ENCODE results near the gene MYBPC1. TPM values are rescaled to one million over a fixed set of nuclear protein-coding genes. Genes with fewer than 3 reads are reported as not detected.

The MYBPC1 gene
- total and polyA plus RNA-seq, 2 of the 13 experiments (the other 11 are each of a cell fraction or from before 2014, with no cell fraction given), result 0.31 to 0.53 TPM

- TF ChIP-seq ZFAT (CRISPR knock-in tag; conservative IDR thresholded peaks at IDR 0.05) (no peak), SOX6 (IDR thresholded peaks at IDR 0.05) (no peak), SOX6 (CRISPR knock-in tag; IDR thresholded peaks at IDR 0.05) (peak; percentile 87), SMAD1 (CRISPR knock-in tag; IDR thresholded peaks at IDR 0.05; ENCODE audit: borderline replicate concordance, low read depth) (no peak), AHDC1 (CRISPR knock-in tag; IDR thresholded peaks at IDR 0.05; ENCODE audit: borderline replicate concordance) (peak; percentile 59; the same call in 1 of the 2 replicates), SIN3A (IDR thresholded peaks at IDR 0.05; ENCODE audit: borderline replicate concordance, low read depth, low read length) (no peak), MIER3 (CRISPR knock-in tag; IDR thresholded peaks at IDR 0.05; ENCODE audit: borderline replicate concordance) (peak; percentile 14; the same call in 1 of the 2 replicates), ZNF589 (CRISPR knock-in tag; conservative IDR thresholded peaks at IDR 0.05) (no peak), KMT2A (CRISPR knock-in tag; IDR thresholded peaks at IDR 0.05) (no peak), ZNF598 (CRISPR knock-in tag; IDR thresholded peaks at IDR 0.05; ENCODE audit: borderline replicate concordance) (no peak), ZNF513 (CRISPR knock-in tag; conservative IDR thresholded peaks at IDR 0.05) (no peak), NCOR1 (IDR thresholded peaks at IDR 0.05; ENCODE audit: borderline replicate concordance, low read length) (peak; percentile 64; the same call in 1 of the 2 replicates), HDAC1 (CRISPR knock-in tag; IDR thresholded peaks at IDR 0.05) (peak; percentile 66), NONO (IDR thresholded peaks at IDR 0.05) (no peak), NONO (CRISPR knock-in tag; conservative IDR thresholded peaks at IDR 0.05) (peak; percentile 52; the same call in 1 of the 2 replicates), ZNF460 (CRISPR knock-in tag; IDR thresholded peaks at IDR 0.05; ENCODE audit: borderline replicate concordance) (no peak; the same call in 1 of the 2 replicates), ZBTB21 (CRISPR knock-in tag; IDR thresholded peaks at IDR 0.05) (no peak), TCF7 (IDR thresholded peaks at IDR 0.05; ENCODE audit: low read depth) (peak; percentile 37; the same call in 1 of the 2 replicates), HNF1A (IDR thresholded peaks at IDR 0.05; ENCODE audit: low read depth) (0 out of 2 replicates have a peak, but pooled peaks have one; percentile 29), HNF1A (CRISPR knock-in tag; IDR thresholded peaks at IDR 0.05; ENCODE audit: borderline replicate concordance) (peak; percentile 25; the same call in 1 of the 2 replicates)
Observed at GRCh38 chr12:101616027-101616494, 21.3 kb downstream of the MYBPC1 start (continued).
